Pancreas (tissue), 10 donors: ENCODE results near the gene SLC35G4. TPM values are rescaled to one million over a fixed set of nuclear protein-coding genes. Genes with fewer than 3 reads are reported as not detected.
A peak's percentile ranks its signal among the peaks of the same experiment; 100 is the strongest.
"Not testable (repeated sequence)": the region's sequence is repeated elsewhere in the genome, so short reads cannot be mapped to it uniquely, and the experiment has no call there.

ENCODE experiments used
- ATAC-seq, 4 donors: fragments of 200-7000 bp; cut with Tn5 transposase; one replicate each; pipeline versions ENCODE4 v1.8.0 to v1.9.1; 2020; ENCODE audit warnings: mild to moderate bottlenecking in 4 of 4, moderate library complexity in 4 of 4
- DNase-seq, 6 donors: peaks; one replicate each; pipeline ENCODE4 v3.0.0-alpha.2; 2020
- FAIRE-seq: peaks from 2 replicates; lab custom pipeline; 2012; peaks lifted over from hg19 to GRCh38; lab: Jason Lieb, UNC
- H3K27ac ChIP-seq, 4 donors: fragments of 200-600 bp; sonication (generic); 1 replicate in 3 of 4; 2 replicates in 1 of 4; pipeline versions ENCODE4 v1.5.0 to v1.8.0; 2020
- H3K27me3 ChIP-seq, 4 donors: fragments of 200-600 bp; one replicate each; pipeline ENCODE4 v1.8.0; 2021
- H3K36me3 ChIP-seq, 3 donors: fragments of 200-600 bp; sonication (generic) in 1 of 3; one replicate each; pipeline versions ENCODE4 v1.5.0 to v1.8.0; 2020 to 2021
- H3K4me1 ChIP-seq, 3 donors: fragments of 200-600 bp; one replicate each; pipeline ENCODE4 v1.8.0; 2021
- H3K4me3 ChIP-seq, 4 donors: fragments of 200-600 bp; sonication (generic) in 2 of 4; one replicate each; pipeline versions ENCODE4 v1.5.0 to v1.8.0; 2020 to 2021
- H3K9me3 ChIP-seq, 4 donors: fragments of 200-600 bp; one replicate each; pipeline ENCODE4 v1.8.0; 2021
- CTCF ChIP-seq, 4 donors: fragments of 200-600 bp; sonication (generic) in 3 of 4; IDR thresholded peaks; one replicate each; pipeline versions ENCODE4 v1.5.0 to v1.8.0; 2021; ENCODE audit warnings: antibody characterized with exemption in 4 of 4
- WGBS, 2 donors: extraction: QIAGEN DNeasy Blood & Tissue Kit; methylation state at CpG; one replicate each; pipeline ENCODE4 v1.1.7; 2013; 5-methylcytosine and 5-hydroxymethylcytosine counted together
- intact Hi-C, 3 donors: fragments of 100-400 bp; cut with DNase I; formaldehyde crosslinking; loops; one replicate each; pipeline versions ENCODE4 v1.11.1 to v1.14.2; 2022
- polyA plus RNA-seq, 2 donors: library from polyadenylated mRNA; stranded (reverse); fragments of 200-250 nt; gene quantifications; one replicate each; pipeline ENCODE4 v1.2.3, GENCODE V29; 2013
- total RNA-seq, 6 donors: library from RNA; stranded (reverse); fragmentation: NEBNext Ultra II Directional in 4 of 6; extraction: Animal tissue kit (Norgen Biotek cat#: 25700) in 4 of 6; gene quantifications; one replicate each; pipeline versions ENCODE4 v1.2.1 to v1.2.4, GENCODE V29; 2021 to 2023
- donor health status: healthy with polysubstance abuse.
- donor health status: DM: no; HTN: no; CAD: no; lungs with moderate emphysema.
- donor health status: DM: no; HTN: no; CAD: no.
- donor health status: control.
- donor health status: control.
- donor health status: Bipolar disorder and iron deficiency.
- donor health status: DM: yes; HTN: yes; CAD: no.
- donor health status: DM: no; HTN: no; CAD: no.
- donor health status: DM: no; HTN: no; CAD: no.
- donor health status: DM: yes; HTN: yes; CAD: no.

The SLC35G4 gene
- total and polyA plus RNA-seq, 8 donors, result not detected

GRCh38 chr18:11607906-11608305, 1.5 kb upstream of the SLC35G4 start:
- H3K27me3 ChIP-seq, result no peaks in the 10 kb centered on the region
- TF ChIP-seq CTCF (IDR thresholded peaks at IDR 0.05), result no peak
- H3K27ac ChIP-seq, result no peak overlapping the region
- intact Hi-C loops, result no loop called here
- no peak for ATAC-seq
- no peaks in the 10 kb centered on the region for H3K9me3 ChIP-seq
- DNase-seq, result no peak
- no peak overlapping the region for H3K4me3 ChIP-seq
- 39 to 40% methylated on average over 2 of the region's 2 CpGs for WGBS, 2 donors
- no peaks in the 10 kb centered on the region for H3K36me3 ChIP-seq
- H3K4me1 ChIP-seq, result no peaks in the 10 kb centered on the region
- no peak for FAIRE-seq

- ATAC-seq, DNase-seq, FAIRE-seq, H3K9me3 ChIP-seq, H3K27ac ChIP-seq, H3K4me3 ChIP-seq, intact Hi-C loops, H3K36me3 ChIP-seq, H3K4me1 ChIP-seq, H3K27me3 ChIP-seq: not testable (repeated sequence)
- 55 to 83% methylated on average over 5 to 18 of the region's 19 CpGs for WGBS, 2 donors
These were observed 778 bp upstream of the SLC35G4 start for GRCh38 chr18:11608618-11609017.

DNA sequence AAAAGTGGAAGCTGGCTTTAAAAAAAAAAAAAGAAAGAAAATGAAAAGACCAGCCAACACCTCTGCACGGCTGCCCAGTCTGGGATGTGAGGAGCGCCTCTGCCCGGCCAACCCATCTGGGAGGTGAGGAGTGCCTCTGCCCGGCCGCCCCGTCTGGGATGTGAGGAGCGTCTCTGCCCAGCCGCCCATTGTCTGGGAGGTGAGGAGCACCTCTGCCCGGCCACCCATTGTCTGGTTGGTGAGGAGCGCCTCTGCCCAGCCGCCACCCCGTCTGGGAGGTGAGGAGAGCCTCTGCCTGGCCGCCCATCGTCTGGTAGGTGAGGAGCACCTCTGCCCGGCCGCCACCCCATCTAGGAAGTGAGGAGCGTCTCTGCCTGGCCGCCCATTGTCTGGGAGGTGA, 3.7 kb downstream of the SLC35G4 start:
- DNase-seq, FAIRE-seq, H3K27ac ChIP-seq, H3K36me3 ChIP-seq, ATAC-seq, H3K4me3 ChIP-seq, H3K9me3 ChIP-seq, intact Hi-C loops, H3K4me1 ChIP-seq, H3K27me3 ChIP-seq: not testable (repeated sequence)
- WGBS, 2 donors, result 82 to 92% methylated on average over 14 to 18 of the region's 18 CpGs

GRCh38 chr18:11613611-11614010, 4.2 kb downstream of the SLC35G4 start:
- DNase-seq, H3K4me1 ChIP-seq, H3K27me3 ChIP-seq, intact Hi-C loops, ATAC-seq, H3K4me3 ChIP-seq, H3K27ac ChIP-seq, H3K36me3 ChIP-seq, H3K9me3 ChIP-seq, FAIRE-seq: not testable (repeated sequence)
- WGBS, 2 donors, result 84 to 91% methylated on average over 13 to 23 of the region's 23 CpGs

DNA sequence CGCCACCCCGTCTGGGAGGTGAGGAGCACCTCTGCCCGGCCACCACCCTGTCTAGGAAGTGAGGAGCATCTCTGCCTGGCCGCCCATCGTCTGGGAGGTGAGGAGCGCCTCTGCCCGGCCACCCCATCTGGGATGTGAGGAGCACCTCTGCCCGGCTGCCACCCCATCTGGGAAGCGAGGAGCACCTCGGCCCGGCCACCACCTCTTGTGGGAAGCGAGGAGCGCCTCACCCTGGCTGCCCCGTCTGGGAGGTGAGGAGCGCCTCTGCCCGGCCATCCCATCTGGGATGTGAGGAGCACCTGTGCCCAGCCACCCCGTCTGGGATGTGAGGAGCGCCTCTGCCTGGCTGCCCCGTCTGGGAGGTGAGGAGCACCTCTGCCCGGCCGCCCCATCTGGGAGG, 4.6 kb downstream of the SLC35G4 start:
- 71 to 89% methylated on average over 17 to 21 of the region's 21 CpGs for WGBS, 2 donors
- H3K4me3 ChIP-seq, H3K27ac ChIP-seq, H3K36me3 ChIP-seq, H3K9me3 ChIP-seq, intact Hi-C loops, H3K27me3 ChIP-seq, H3K4me1 ChIP-seq, FAIRE-seq, ATAC-seq: not testable (repeated sequence)
- peak in 1 of 6 donors; percentile 42 for DNase-seq

GRCh38 chr18:11614981-11615380, 5.6 kb downstream of the SLC35G4 start:
- intact Hi-C loops, FAIRE-seq, DNase-seq: not testable (repeated sequence)

GRCh38 chr18:11647310-11647709, 37.9 kb downstream of the SLC35G4 start:
- H3K27me3 ChIP-seq, H3K4me3 ChIP-seq, H3K4me1 ChIP-seq, FAIRE-seq, ATAC-seq, H3K9me3 ChIP-seq, DNase-seq, H3K36me3 ChIP-seq, intact Hi-C loops, H3K27ac ChIP-seq: not testable (repeated sequence)
- 87 to 94% methylated on average over 19 to 23 of the region's 23 CpGs for WGBS, 2 donors

More at GRCh38 chr18:11614981-11615380, 5.6 kb downstream of the SLC35G4 start:
- not testable (repeated sequence) for H3K27me3 ChIP-seq, H3K27ac ChIP-seq, ATAC-seq, H3K4me3 ChIP-seq, H3K4me1 ChIP-seq, H3K9me3 ChIP-seq, H3K36me3 ChIP-seq
- 78 to 80% methylated on average over 4 to 5 of the region's 6 CpGs for WGBS, 2 donors

DNA sequence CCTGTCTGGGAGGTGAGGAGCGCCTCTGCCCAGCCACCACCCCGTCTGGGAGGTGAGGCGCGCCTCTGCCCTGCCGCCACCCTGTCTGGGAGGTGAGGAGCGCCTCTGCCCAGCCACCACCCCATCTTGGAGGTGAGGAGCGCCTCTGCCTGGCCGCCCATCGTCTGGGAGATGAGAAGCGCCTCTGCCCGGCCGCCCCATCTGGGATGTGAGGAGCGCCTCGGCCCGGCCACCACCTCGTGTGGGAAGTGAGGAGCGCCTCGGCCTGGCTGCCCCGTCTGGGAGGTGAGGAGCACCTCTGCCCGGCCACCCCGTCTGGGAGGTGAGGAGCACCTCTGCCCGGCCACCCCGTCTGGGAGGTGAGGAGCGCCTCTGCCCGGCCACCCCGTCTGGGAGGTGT, 38.4 kb downstream of the SLC35G4 start:
- H3K36me3 ChIP-seq, DNase-seq, intact Hi-C loops, H3K9me3 ChIP-seq, H3K4me1 ChIP-seq, H3K27ac ChIP-seq, FAIRE-seq, H3K4me3 ChIP-seq, H3K27me3 ChIP-seq, ATAC-seq: not testable (repeated sequence)
- 92 to 96% methylated on average over 25 to 26 of the region's 26 CpGs for WGBS, 2 donors
